AG09309 (cell line): ENCODE data around the gene GPC5.

ENCODE experiments used
- DNase-seq: peaks from one replicate; pipeline ENCODE4 v3.0.0-alpha.2; 2010; ENCODE audit warnings: low read depth
- H3K4me3 ChIP-seq: 2 replicates; pipeline ENCODE4 v1.5.1; 2011; ENCODE audit warnings: mild to moderate bottlenecking, low read depth, low read length, moderate library complexity; ENCODE audit not compliant: control insufficient read depth
- TF ChIP-seq, protein P1 (sequence below): IDR thresholded peaks from 2 replicates; pipeline ENCODE4 v1.5.1; 2011; ENCODE audit warnings: mild to moderate bottlenecking, low read depth, low read length, inconsistent platforms; ENCODE audit not compliant: insufficient read depth, control insufficient read depth; ENCODE audit errors: missing control alignments

Gene GPC5

GRCh38 chr13:92172191-92172590, 773.8 kb downstream of the GPC5 start:
- TF ChIP-seq, protein P1, sequence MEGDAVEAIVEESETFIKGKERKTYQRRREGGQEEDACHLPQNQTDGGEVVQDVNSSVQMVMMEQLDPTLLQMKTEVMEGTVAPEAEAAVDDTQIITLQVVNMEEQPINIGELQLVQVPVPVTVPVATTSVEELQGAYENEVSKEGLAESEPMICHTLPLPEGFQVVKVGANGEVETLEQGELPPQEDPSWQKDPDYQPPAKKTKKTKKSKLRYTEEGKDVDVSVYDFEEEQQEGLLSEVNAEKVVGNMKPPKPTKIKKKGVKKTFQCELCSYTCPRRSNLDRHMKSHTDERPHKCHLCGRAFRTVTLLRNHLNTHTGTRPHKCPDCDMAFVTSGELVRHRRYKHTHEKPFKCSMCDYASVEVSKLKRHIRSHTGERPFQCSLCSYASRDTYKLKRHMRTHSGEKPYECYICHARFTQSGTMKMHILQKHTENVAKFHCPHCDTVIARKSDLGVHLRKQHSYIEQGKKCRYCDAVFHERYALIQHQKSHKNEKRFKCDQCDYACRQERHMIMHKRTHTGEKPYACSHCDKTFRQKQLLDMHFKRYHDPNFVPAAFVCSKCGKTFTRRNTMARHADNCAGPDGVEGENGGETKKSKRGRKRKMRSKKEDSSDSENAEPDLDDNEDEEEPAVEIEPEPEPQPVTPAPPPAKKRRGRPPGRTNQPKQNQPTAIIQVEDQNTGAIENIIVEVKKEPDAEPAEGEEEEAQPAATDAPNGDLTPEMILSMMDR, result no peak
- no peak overlapping the region for H3K4me3 ChIP-seq
- no peak for DNase-seq

DNA sequence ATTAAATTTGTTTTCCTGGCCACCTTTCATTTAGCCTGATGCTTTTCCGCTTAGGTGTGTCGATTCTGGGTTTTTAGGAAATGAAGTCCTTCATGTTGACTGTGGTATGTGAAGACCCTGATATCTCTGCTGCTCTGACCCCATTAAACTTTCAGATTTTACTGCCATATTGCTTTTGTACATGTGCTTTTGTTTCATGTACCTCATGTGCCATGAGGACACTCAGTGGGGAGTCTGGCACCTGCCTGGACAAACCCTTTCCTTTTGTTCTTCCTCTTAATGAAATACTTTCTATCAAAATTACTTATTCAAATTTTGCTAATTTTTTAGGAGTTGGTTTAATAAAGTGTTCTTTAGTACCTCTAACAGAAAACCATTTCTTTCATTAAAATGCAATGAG, 774.8 kb downstream of the GPC5 start:
- no peak overlapping the region for H3K4me3 ChIP-seq
- no peak for DNase-seq
- TF ChIP-seq, protein P1, result no peak

GRCh38 chr13:92175330-92175729, 776.9 kb downstream of the GPC5 start:
- TF ChIP-seq, protein P1, result peak; percentile 4
- DNase-seq, result no peak
- no peak overlapping the region for H3K4me3 ChIP-seq

DNA sequence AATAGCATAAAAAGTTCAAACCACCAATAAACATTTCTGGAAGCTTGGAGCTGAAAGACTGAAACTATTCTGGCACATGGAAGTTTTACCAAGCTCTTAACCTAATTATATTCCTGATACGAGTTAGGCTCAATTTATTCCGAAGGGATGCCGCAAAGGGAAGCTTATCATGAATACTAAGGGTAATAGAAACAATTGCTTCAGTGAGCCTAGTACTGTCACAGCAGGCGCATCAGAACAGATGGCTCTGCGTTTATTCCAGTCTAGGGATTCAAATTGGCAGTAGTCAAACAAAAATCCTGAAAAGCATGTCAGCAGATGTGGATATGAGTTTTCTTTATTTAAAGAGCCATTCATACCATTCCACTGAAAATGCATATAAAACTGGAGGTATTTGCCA, 779.5 kb downstream of the GPC5 start:
- TF ChIP-seq, protein P1, result no peak
- DNase-seq, result no peak
- no peak overlapping the region for H3K4me3 ChIP-seq

- no peak overlapping the region for H3K4me3 ChIP-seq
- TF ChIP-seq, protein P1, result no peak
- DNase-seq, result no peak
Measured at GRCh38 chr13:92179223-92179622, 780.8 kb downstream of the GPC5 start.

- no peak overlapping the region for H3K4me3 ChIP-seq
- DNase-seq, result no peak
- TF ChIP-seq, protein P1, result peak; percentile 74
Measured at GRCh38 chr13:92187378-92187989, 789.1 kb downstream of the GPC5 start.
